Measurements from ENCODE around the gene EPDR1. TPM values are rescaled to one million over a fixed set of nuclear protein-coding genes. Genes with fewer than 3 reads are reported as not detected.
"Not testable (repeated sequence)": the region's sequence is repeated elsewhere in the genome, so short reads cannot be mapped to it uniquely, and the experiment has no call there.

The EPDR1 gene
- total RNA-seq, 1 donor = 28.1 TPM

GRCh38 chr7:37943905-37944736 is 23.7 kb downstream of the EPDR1 start:
- H3K4me3 ChIP-seq (ENCODE audit: low read depth, low read length) = no peak overlapping the region
- TF ChIP-seq CTCF (IDR thresholded peaks at IDR 0.05; ENCODE audit: insufficient read depth, low read depth, low read length) = no peak
- no peak for DNase-seq (ENCODE audit: low read depth)

- TF ChIP-seq CTCF (IDR thresholded peaks at IDR 0.05; ENCODE audit: insufficient read depth, low read depth, low read length) = no peak
- DNase-seq (ENCODE audit: low read depth) = no peak
- H3K4me3 ChIP-seq (ENCODE audit: low read depth, low read length) = no peak overlapping the region
Measured at GRCh38 chr7:37944737-37945054, 24.3 kb downstream of the EPDR1 start.

- no peak overlapping the region for H3K4me3 ChIP-seq (ENCODE audit: low read depth, low read length)
- peak; percentile 48 for DNase-seq (ENCODE audit: low read depth)
- TF ChIP-seq CTCF (IDR thresholded peaks at IDR 0.05; ENCODE audit: insufficient read depth, low read depth, low read length) = no peak
Measured at GRCh38 chr7:37945336-37945735, 24.9 kb downstream of the EPDR1 start.

- TF ChIP-seq CTCF (IDR thresholded peaks at IDR 0.05; ENCODE audit: insufficient read depth, low read depth, low read length) = no peak
- H3K4me3 ChIP-seq (ENCODE audit: low read depth, low read length) = no peak overlapping the region
- DNase-seq (ENCODE audit: low read depth) = peak; percentile 17
Measured at GRCh38 chr7:37947138-37947940, 26.9 kb downstream of the EPDR1 start.

- no peak for DNase-seq (ENCODE audit: low read depth)
- no peak overlapping the region for H3K4me3 ChIP-seq (ENCODE audit: low read depth, low read length)
- no peak for TF ChIP-seq CTCF (IDR thresholded peaks at IDR 0.05; ENCODE audit: insufficient read depth, low read depth, low read length)
Measured at GRCh38 chr7:37947941-37948210, 27.4 kb downstream of the EPDR1 start.

GRCh38 chr7:37952240-37952639 is 31.8 kb downstream of the EPDR1 start:
- no peak overlapping the region for H3K4me3 ChIP-seq (ENCODE audit: low read depth, low read length)
- TF ChIP-seq CTCF (IDR thresholded peaks at IDR 0.05; ENCODE audit: insufficient read depth, low read depth, low read length) = no peak
- no peak for DNase-seq (ENCODE audit: low read depth)

GRCh38 chr7:37954217-37954616 is 33.8 kb downstream of the EPDR1 start:
- H3K4me3 ChIP-seq (ENCODE audit: low read depth, low read length); DNase-seq (ENCODE audit: low read depth): not testable (repeated sequence)

Measured in fibroblast of villous mesenchyme (primary cell).